Measurements from ENCODE around the gene PRKAR1B.

PRKAR1B gene

DNA sequence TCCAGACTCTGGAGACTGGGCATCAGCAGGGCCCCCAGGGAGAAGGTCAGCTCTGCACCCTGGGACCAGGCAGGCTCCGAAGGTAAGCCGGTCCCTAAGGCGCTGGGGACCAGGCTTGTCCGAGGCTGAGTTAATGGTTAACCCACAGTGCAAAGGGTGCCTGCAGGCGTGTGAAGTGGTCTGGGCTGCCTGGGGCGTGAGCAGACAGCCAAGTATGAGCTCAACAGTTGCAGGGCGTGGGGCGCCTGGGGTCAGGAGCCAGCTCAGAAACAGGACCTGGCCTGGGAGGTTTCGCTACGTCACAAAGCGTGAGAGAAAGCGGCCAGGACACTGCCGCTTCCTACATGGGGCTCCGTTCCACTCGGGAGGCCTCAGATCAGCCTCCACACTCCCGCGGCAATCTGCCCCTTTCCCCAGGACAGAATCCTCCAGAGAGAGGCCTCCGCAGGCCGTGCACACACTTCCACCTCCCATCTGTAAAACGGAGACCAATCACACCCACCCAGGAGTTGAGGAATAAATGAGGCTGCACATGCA lies 223.4 kb downstream of the PRKAR1B start:
- no peak for DNase-seq

DNA sequence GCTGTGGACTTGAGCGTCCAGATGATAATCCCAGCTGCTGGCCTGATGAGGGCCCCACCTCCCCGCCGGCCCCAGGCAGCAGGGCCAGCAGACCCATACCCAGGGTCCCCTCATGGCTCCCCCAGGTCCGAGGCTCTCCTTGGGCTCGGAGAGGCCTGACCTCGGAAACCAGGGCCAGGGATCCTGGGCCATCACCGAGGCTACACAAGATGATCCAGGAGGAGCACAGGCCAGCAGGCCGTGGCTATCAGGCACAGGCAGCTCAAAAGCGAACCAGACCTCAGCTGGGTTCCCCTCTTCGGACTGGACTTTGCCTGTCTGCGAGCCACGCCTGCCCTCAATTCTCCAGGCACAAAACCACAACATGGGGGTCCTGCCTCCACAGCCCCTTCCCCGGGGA lies 224.8 kb downstream of the PRKAR1B start:
- no peak for DNase-seq

DNA sequence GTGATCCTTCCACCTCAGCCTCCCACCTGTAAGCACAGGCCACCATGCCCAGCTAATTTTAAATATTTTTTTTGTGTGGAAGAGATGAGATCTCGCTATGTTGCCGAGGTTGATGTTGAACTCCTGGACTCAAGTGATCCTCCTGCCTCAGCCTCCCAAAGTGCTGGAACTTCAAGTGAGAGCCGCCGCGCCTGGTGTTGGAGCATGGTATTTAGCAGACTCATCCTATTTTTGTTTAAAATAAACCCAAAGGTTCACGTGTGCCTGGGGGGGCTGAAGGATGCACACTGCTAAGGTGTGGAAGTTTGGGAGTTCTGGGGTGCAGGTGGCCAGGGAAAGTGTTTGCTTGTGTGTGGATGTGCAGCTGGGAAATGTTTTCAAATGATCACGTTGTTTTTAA lies 225.6 kb downstream of the PRKAR1B start:
- DNase-seq: no peak

DNA sequence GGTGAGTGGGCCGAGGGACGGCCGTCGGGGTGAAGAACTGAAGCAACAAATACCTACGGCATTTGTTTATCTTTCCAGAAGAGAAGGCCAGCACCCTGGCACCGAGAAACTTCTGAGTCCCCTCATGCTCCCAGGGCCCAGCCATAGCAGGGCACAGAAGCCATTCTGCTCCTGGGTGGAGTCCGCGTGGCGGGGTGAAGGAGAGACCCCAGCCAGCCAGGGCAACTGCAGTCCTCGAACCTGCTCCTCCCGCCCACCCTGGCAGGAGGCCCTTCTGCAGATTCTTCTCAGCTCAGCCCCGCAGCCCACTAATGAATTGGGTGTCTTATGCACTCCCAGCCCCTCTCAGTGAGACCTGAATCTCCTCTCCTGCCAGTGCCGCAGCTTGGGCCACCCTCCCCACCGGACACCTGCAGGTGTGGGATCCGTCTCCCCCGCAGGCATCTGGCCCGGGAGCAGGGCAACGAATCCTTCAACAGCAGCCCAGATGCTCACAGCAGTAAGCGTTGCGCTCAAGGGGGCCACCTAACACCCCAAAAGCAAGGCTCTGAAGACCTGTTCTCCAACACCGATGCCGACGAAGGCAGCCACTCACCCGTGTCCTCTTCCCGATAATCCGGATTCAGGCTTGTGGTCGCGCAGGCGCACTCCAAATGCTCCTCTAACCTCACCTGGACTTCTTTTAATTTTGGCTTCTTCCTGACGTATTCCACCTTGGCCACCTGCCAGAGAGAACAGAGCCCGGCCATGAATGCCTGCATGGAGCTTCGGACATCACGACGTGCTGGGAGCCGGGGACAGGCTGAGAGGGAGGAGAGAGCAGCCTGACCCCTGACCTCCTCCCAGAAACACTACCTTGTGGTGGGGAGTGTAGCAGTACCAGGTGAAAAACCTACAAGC lies 226.3 kb downstream of the PRKAR1B start:
- DNase-seq: no peak

DNA sequence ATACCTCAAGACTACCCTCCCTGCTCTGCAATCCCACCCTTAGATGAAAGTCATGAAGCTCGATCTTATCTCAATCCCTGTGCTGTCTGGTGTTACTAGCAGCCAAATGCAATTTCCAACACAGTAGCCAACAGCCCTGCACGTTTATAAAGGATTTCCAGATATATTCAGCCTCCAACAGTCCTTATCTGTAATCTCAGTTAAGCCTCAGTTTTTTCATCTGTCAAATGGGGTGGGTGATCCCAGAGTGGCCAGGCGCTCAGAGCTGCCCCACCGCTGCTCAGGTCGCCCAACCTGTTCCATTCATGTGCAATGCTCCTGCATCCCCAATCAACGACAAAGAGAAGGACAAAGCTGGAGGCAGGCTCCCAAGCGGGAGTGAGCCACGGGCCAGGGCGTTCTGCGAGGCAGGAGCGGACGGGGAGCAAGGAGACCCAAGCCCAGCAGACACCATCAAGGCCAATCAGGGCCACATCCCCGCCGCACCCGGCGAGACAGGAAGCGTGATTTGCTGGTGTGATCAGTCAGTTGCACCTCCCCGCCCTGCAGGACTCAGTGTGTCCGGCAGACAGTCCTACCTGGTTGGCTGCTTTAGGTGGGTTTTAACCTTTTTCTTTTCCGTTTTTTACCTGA lies 227.1 kb downstream of the PRKAR1B start:
- DNase-seq: no peak
